Measurements from ENCODE around the gene RPH3AL. TPM values are rescaled to one million over a fixed set of nuclear protein-coding genes. Genes with fewer than 3 reads are reported as not detected.
"Not testable (repeated sequence)": the region's sequence is repeated elsewhere in the genome, so short reads cannot be mapped to it uniquely, and the experiment has no call there.

RPH3AL gene
- total RNA-seq, 2 experiments from 2014 or later: 1.6 to 2.2 TPM

GRCh38 chr17:251531-251930 is 101.1 kb downstream of the RPH3AL start:
- Mint-ChIP-seq H3K27ac (no peak overlapping the region), H3K9me3 (no peaks in the 10 kb centered on the region), H3K36me3 (ENCODE audit: low read depth) (no peaks in the 10 kb centered on the region), H3K4me1 (ENCODE audit: low read depth) (no peaks in the 10 kb centered on the region), H3K4me3 (no peak overlapping the region), H3K27me3 (ENCODE audit: low read depth) (no peaks in the 10 kb centered on the region)
- intact Hi-C loops (cut with micrococcal nuclease): no loop called here
- CTCF ChIA-PET: no interaction called here
- DNase-seq: no peak

GRCh38 chr17:250487-251300 is 101.9 kb downstream of the RPH3AL start:
- no peaks in the 10 kb centered on the region for H3K4me1 Mint-ChIP-seq (ENCODE audit: low read depth)
- no peak for DNase-seq
- intact Hi-C loops (cut with micrococcal nuclease): no loop called here
- CTCF ChIA-PET: interaction anchor here (1.1 kb wide), 1 partner anchor 135 kb away, joined by 5 read pairs; no protein-coding TSS in a partner anchor
- no peak overlapping the region for H3K4me3 Mint-ChIP-seq
- no peak overlapping the region for H3K27ac Mint-ChIP-seq
- H3K27me3 Mint-ChIP-seq (ENCODE audit: low read depth): no peaks in the 10 kb centered on the region
- no peaks in the 10 kb centered on the region for H3K9me3 Mint-ChIP-seq
- no peaks in the 10 kb centered on the region for H3K36me3 Mint-ChIP-seq (ENCODE audit: low read depth)

- DNase-seq: no peak
- CTCF ChIA-PET: interaction anchor here (0.7 to 1.1 kb wide), 2 partner anchors 52 to 137 kb away, joined by 3 to 5 read pairs; no protein-coding TSS in a partner anchor
- H3K4me3 Mint-ChIP-seq: no peak overlapping the region
Observed at GRCh38 chr17:249236-249993, 103.2 kb downstream of the RPH3AL start.

GRCh38 chr17:248337-249235 is 104.0 kb downstream of the RPH3AL start:
- no peaks in the 10 kb centered on the region for H3K4me1 Mint-ChIP-seq (ENCODE audit: low read depth)
- no peak for DNase-seq
- H3K4me3 Mint-ChIP-seq: no peak overlapping the region
- intact Hi-C loops (cut with micrococcal nuclease): no loop called here
- H3K27me3 Mint-ChIP-seq (ENCODE audit: low read depth): no peaks in the 10 kb centered on the region
- no peaks in the 10 kb centered on the region for H3K9me3 Mint-ChIP-seq
- no peaks in the 10 kb centered on the region for H3K36me3 Mint-ChIP-seq (ENCODE audit: low read depth)
- H3K27ac Mint-ChIP-seq: no peak overlapping the region
- CTCF ChIA-PET: interaction anchor here (0.6 kb wide), 1 partner anchor 21 kb away, joined by 3 read pairs; no protein-coding TSS in a partner anchor

More at GRCh38 chr17:249236-249993, 103.2 kb downstream of the RPH3AL start:
- Mint-ChIP-seq H3K36me3 (ENCODE audit: low read depth) (no peaks in the 10 kb centered on the region), H3K27ac (no peak overlapping the region), H3K4me1 (ENCODE audit: low read depth) (no peaks in the 10 kb centered on the region), H3K27me3 (ENCODE audit: low read depth) (no peaks in the 10 kb centered on the region), H3K9me3 (no peaks in the 10 kb centered on the region)
- intact Hi-C loops (cut with micrococcal nuclease): no loop called here

GRCh38 chr17:247767-248166 is 104.8 kb downstream of the RPH3AL start:
- DNase-seq: no peak
- intact Hi-C loops (cut with micrococcal nuclease): no loop called here
- H3K4me3 Mint-ChIP-seq: no peak overlapping the region
- H3K9me3 Mint-ChIP-seq: no peaks in the 10 kb centered on the region
- no peak overlapping the region for H3K27ac Mint-ChIP-seq
- H3K4me1 Mint-ChIP-seq (ENCODE audit: low read depth): no peaks in the 10 kb centered on the region
- no peaks in the 10 kb centered on the region for H3K36me3 Mint-ChIP-seq (ENCODE audit: low read depth)
- CTCF ChIA-PET: interaction anchor here (0.6 kb wide), 1 partner anchor 21 kb away, joined by 3 read pairs; no protein-coding TSS in a partner anchor
- H3K27me3 Mint-ChIP-seq (ENCODE audit: low read depth): no peaks in the 10 kb centered on the region

- Mint-ChIP-seq H3K4me1 (ENCODE audit: low read depth) (no peaks in the 10 kb centered on the region), H3K4me3 (no peak overlapping the region), H3K9me3 (no peaks in the 10 kb centered on the region), H3K27ac (no peak overlapping the region), H3K27me3 (ENCODE audit: low read depth) (no peaks in the 10 kb centered on the region), H3K36me3 (ENCODE audit: low read depth) (no peaks in the 10 kb centered on the region)
- no peak for DNase-seq
- CTCF ChIA-PET: no interaction called here
- intact Hi-C loops (cut with micrococcal nuclease): no loop called here
Observed at GRCh38 chr17:246851-247421, 105.7 kb downstream of the RPH3AL start.

GRCh38 chr17:246226-246625 is 106.4 kb downstream of the RPH3AL start:
- Mint-ChIP-seq H3K36me3 (ENCODE audit: low read depth) (no peaks in the 10 kb centered on the region), H3K4me3 (no peak overlapping the region), H3K27ac (no peak overlapping the region), H3K27me3 (ENCODE audit: low read depth) (no peaks in the 10 kb centered on the region), H3K4me1 (ENCODE audit: low read depth) (no peaks in the 10 kb centered on the region), H3K9me3 (no peaks in the 10 kb centered on the region)
- CTCF ChIA-PET: no interaction called here
- intact Hi-C loops (cut with micrococcal nuclease): no loop called here
- no peak for DNase-seq

- Mint-ChIP-seq H3K4me3 (no peak overlapping the region), H3K4me1 (ENCODE audit: low read depth) (no peaks in the 10 kb centered on the region), H3K36me3 (ENCODE audit: low read depth) (no peaks in the 10 kb centered on the region), H3K27me3 (ENCODE audit: low read depth) (no peaks in the 10 kb centered on the region), H3K9me3 (no peaks in the 10 kb centered on the region), H3K27ac (no peak overlapping the region)
- intact Hi-C loops (cut with micrococcal nuclease): no loop called here
- DNase-seq: no peak
- CTCF ChIA-PET: no interaction called here
Observed at GRCh38 chr17:245611-246010, 107.0 kb downstream of the RPH3AL start.

GRCh38 chr17:245020-245419 is 107.6 kb downstream of the RPH3AL start:
- no peaks in the 10 kb centered on the region for H3K27me3 Mint-ChIP-seq (ENCODE audit: low read depth)
- no peaks in the 10 kb centered on the region for H3K9me3 Mint-ChIP-seq
- no peak overlapping the region for H3K27ac Mint-ChIP-seq
- H3K4me1 Mint-ChIP-seq (ENCODE audit: low read depth): no peaks in the 10 kb centered on the region
- CTCF ChIA-PET: no interaction called here
- H3K36me3 Mint-ChIP-seq (ENCODE audit: low read depth): no peaks in the 10 kb centered on the region
- DNase-seq: no peak
- no peak overlapping the region for H3K4me3 Mint-ChIP-seq
- intact Hi-C loops (cut with micrococcal nuclease): no loop called here

GRCh38 chr17:243924-244323 is 108.7 kb downstream of the RPH3AL start:
- H3K36me3 Mint-ChIP-seq (ENCODE audit: low read depth); H3K9me3 Mint-ChIP-seq; intact Hi-C loops (cut with micrococcal nuclease); H3K27ac Mint-ChIP-seq; DNase-seq; H3K4me3 Mint-ChIP-seq; H3K4me1 Mint-ChIP-seq (ENCODE audit: low read depth); H3K27me3 Mint-ChIP-seq (ENCODE audit: low read depth): not testable (repeated sequence)
- CTCF ChIA-PET: interaction anchor here (0.6 kb wide), 1 partner anchor 24 kb away, joined by 3 read pairs; no protein-coding TSS in a partner anchor

- Mint-ChIP-seq H3K27ac (no peak overlapping the region), H3K9me3 (no peaks in the 10 kb centered on the region), H3K36me3 (ENCODE audit: low read depth) (no peaks in the 10 kb centered on the region), H3K27me3 (ENCODE audit: low read depth) (no peaks in the 10 kb centered on the region), H3K4me1 (ENCODE audit: low read depth) (no peaks in the 10 kb centered on the region), H3K4me3 (no peak overlapping the region)
- CTCF ChIA-PET: no interaction called here
- intact Hi-C loops (cut with micrococcal nuclease): no loop called here
- DNase-seq: no peak
Observed at GRCh38 chr17:238964-239259, 113.7 kb downstream of the RPH3AL start.
